Measurements from ENCODE around the gene SNTG2.

SNTG2 gene

DNA sequence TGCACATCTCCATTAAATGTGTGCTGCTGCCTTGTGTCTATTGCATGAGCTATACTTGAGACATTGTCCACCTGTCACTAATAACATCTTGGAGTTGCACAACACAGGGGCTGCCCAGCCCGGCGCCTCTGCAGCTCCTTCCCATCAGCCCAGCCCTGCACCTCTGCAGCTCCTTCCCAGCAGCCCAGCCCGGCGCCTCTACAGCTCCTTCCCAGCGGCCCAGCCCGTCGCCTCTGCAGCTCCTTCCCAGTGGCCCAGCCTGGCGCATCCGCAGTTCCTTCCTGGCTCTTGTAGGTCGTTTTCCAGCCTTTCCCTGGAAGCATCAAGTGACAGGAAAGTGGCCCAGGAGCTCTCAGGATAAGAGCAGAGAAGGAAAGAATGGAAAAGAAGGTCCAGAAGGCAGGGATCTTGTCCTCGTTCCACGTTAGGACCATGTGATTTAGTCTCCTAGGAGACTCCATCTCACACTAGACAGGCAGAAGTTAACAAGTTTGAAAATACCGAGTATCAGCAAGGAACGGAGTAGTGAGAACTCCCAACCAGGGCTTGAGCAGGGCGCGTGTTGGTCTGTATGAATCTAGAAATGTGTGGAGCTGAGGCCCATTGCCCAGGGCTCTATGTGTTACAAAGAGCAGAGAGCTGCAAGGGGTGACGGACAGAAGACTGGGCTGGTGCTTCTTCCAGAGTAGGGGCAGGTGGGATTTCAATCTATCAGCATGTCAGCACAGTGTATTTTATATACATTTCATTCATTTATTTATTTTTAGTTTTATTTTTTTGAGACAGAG is 346.9 kb downstream of the SNTG2 start:
- DNase-seq = no peak

DNA sequence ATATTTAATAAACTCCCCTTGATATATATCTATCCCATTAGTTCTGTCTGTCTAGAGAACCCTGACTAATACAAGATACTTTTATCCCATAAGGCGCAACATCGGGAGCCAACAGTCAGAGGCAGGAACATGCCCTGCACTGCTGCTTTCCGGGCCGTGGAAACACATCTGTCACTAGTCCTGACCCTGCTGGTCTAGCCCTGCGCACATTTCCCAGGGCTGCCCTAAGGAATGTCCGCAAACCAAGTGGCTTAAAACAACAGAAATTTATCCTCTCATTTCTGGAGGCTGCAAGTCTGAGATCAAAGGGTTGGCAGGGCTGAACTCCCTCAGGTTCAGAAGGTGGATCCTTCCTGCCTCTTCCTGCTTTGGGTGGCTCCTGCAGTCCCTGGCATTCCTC is 348.4 kb downstream of the SNTG2 start:
- no peak for DNase-seq

DNA sequence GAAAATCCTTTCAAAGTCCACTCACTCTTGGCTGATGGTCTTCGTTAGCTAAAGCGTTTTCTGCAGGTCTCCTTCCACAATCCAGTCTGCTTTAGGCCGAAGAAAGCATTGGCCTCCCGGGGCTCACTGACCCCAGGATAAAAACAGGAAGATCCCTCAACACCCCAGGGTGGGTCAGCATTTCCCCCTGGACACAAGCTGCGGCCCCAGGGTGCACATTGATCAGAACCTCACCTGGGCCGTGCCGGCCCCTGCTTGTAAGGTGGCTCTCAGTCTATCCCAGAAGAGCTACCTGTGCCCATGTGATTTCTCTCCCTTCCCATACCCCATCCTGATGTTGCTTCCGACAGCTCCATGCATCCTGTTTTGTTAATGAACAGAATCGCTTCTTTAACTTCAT is 349.6 kb downstream of the SNTG2 start:
- no peak for DNase-seq

DNA sequence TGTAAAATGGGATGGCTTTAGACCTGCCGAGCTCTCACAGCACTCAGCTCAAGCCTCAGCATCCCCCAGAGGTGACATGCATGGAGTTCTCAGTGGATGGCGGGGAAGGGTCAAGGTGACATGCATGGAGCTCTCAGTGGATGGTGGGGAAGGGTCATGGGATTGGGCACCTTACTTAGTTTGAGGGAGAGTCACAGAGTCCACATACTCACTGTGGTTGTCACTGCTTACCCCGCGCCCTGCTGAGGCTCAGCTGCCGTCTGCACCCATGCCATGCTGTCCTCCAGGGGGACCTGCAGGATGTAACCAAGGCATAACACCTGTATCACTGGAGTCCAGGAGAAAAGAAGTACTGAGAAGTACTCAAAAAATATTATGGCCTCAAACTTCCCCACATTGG is 350.4 kb downstream of the SNTG2 start:
- DNase-seq = no peak

DNA sequence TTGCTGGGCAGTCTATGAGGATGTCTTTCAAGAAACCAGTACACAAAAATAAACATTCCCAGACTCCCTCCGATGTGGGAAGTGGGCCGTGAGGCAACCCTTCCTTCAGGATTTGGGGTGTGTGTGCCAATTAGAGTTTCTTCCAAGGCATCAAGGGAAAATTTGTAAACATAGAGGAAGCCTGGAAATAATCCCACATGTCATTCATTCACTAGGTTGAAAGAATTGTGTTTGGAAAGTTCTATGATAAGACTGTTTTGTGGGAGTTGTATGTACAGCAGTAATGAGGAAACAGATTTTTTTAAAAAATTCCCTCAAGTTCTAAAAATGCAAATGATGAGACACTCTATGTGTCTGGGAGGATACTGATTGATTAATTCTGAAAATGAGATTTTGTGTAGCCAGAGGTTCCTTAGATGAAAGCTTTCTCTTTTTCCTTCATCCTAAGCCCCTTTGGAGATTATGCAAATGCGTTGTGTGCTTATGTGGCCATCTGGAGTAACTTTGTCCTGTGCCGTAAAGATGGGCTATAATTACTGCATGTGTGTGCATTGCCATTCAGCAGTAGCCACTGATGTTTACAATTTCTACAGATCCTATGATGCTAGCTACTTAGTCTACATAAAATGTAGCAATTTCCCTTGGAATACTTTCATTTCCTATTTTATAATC is 354.8 kb downstream of the SNTG2 start:
- no peak for DNase-seq

DNA sequence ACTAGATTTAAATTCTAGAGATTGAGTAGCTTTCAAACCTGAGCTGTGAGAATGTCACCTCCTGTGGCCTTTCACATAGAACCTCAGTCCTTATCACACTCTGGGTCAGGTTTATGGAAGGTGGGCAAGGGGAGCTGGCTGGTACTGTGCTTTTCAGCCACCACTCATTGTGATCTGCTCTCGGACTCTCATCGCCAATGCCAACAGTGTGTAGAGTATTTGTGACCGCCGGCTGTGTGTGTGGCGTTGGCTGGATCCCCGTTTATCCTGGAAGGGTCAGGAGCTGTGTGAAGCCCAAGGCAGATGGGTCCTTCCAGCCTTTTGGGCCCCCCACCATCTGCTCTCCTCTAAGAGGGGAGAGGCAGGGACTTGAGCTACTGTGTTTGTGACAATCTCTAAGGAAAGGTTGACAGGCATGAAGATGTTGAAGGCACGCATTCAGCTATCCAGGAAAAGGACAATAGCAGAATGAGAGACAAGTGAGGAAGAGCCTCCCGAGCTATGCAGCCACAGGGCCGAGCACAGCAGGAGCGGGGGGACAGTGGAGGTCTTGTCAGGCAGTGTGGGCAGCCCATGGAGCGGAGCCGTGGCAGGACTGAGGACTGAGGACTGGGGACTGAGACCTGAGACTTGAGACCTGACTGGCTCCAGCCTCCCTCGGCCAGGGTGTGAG is 355.5 kb downstream of the SNTG2 start:
- DNase-seq = no peak

DNA sequence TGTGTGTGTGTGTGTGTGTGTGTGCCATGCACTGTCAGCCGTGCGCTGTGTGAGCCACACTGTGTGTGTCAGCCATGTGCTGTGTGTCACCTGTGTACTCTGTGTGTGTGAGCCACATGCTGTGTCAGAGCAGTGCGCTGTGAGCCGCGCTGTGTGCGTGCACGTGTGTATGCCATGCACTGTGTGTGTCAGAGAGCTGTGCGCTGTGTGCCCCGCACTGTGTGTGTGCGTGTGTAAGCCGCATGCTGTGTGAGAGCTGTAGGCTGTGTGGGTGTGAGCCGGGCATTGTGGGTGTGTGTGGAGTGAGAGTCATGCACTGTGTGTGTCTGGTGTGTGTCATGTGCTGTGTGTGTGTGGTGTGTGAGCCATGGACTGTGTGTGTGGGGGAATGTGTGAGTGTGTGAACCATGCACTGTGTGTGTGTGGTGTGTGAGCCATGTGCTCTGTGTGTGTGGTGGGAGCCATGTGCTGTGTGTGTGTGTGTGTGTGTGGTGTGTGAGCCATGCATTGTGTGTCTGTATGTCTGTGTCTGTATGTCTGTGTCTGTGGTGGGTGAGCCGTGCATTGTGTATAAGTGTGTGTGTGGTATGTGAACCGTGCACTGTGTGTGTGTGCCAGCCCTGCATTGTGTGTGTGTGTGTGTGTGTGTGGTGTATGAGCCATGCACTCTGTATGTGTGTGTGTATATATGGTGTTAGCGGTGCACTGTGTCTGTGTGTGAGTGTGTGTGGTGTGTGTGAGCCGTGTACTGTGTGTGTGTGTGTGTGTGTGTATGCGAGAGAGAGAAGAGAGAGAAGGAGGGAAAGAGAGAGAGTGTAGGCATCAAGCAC is 356.3 kb downstream of the SNTG2 start:
- no peak for DNase-seq

DNA sequence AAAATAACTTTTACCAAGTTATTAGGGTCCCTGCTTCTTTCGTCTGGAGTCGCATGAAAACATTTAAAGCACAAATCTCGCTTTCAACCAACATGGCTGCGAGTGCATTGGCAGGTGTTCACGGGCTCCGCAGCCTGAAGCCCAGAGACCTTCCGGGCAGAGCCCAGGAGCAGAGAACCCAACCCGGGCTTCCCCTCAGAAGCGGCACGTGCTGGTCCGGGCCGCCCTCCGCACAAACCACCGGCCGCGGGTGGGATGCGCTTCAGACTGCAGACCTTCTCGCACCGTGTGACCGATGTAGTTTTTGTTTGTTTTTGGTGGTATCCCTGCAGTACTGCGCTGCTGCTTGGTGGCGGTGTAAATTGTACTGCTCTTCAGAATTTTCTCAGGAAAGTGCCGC is 357.0 kb downstream of the SNTG2 start:
- no peak for DNase-seq

DNA sequence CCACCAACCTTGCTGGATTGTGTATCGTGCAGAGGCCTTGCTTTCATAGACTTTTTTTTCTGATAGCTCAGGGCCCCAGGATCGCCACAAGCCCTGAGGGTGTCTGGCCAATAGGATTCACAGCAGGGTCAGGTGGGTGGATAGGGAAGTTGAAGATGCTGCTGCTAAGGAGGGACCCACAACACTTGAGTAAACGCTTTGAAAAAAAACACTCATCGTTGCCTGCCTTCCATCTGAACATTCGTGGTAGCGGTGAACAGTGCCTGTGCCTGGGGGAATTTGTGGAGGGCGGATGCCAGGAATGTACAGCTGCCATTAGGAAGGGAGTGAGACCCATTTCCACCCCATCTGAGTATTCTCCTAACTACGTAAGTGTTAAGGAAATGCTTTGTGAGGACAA is 358.0 kb downstream of the SNTG2 start:
- DNase-seq = no peak

DNA sequence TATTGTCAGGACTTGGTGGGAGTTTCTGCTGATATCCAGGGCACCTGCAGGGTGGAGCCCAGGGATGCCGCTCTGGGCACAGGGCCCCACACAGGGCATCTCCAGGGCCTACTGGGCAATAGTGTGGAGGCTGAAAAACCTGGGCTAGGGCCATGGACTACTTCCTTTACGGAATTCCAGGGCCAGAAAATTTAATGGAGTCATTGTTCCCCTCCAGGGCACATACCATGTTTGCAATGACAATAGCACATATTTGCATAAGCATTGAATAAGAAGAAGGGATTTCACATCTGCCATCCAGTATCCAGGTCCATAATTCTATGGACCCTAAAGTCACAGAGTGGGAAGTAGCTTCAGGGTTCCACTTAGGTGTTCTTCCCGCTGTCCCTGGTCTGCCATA is 358.9 kb downstream of the SNTG2 start:
- DNase-seq = no peak

DNA sequence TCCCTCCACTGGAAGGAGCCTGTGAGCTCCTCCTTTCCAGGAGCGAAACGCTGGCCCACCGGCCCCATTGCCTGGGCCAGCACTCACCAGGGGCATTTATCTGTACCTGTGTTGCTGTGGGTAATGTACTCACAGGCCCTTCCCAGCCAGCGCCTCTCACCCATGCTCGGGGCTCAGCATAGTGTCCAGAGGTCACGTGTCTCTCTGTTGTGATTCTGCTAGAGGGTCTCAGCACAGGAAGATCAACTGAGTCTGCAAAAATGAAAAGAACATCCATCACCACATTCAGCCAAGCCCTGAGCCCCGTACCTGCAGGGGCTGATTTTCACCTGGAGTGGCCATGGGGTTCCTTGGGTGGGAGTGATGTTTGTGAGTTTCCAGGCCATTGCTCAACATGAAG is 359.6 kb downstream of the SNTG2 start:
- no peak for DNase-seq

DNA sequence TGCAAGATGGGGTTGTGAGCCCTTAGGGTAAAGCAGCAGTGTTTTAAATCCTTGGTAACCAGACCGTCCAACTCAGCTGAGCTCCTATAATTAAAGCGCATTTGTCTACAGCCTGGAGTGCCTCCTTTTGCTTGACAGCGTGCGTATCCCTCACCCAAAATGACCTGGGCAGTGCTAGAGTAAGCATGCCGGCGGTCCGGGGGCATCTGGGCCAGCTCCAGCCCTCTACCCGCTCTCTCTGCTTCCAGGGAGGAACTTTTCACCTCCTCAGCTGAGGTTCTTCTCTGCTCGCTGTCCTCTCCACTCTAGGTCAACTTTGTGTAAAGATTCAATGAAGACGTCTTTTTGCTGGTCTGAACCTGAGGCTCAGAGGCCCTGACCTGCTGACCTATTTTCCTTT is 360.2 kb downstream of the SNTG2 start:
- DNase-seq = no peak

DNA sequence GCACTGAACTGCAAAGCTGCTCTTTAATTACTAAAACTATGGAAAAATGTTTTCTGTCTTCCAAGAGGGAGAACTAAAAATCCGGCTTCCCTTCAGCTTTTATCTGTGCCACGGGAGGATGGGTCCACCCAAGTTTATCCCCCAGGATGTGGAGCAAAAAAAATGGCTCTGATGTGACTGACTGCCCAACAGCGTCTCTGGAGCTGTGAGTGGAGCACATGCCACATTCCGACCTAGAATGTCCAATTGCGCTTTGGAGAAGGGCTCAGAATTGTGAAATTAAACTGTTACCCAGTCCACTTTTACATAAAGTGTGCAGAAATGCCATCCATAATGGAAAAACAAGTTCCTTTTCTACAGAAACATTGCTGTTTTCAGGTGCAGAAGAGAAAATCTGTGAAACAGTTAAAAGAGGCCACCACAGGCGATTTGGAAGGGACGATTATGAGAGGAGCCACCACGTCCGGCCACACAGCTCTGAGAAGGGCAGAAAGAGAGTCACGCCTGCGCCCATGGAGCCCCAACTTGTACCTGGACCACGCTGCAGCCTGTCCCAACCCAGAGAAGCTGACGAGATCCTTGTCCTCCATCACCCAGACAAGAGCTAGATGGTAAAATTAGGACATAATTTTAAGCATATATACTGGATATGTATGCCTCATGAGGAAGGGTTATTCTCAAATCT is 362.7 kb downstream of the SNTG2 start:
- no peak for DNase-seq

DNA sequence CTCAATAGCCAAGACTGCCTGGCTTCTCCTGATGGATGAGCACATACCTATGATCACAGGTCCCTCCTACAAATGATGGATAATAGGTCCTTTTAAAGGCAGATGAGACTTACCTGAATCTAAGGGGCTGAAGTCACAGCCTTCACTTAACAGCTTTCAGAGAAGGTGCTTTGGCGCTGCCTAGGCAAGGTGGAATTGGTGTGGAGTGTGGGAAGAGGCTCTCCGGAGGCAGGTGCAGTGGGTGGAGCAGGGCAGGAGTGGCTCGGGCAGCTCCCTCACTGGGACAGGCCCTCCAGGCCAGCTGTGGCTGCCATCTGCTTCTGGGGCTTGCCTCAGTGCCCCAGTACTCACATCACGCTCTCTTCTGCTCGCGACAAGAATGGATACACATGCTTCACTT is 363.6 kb downstream of the SNTG2 start:
- DNase-seq = no peak

DNA sequence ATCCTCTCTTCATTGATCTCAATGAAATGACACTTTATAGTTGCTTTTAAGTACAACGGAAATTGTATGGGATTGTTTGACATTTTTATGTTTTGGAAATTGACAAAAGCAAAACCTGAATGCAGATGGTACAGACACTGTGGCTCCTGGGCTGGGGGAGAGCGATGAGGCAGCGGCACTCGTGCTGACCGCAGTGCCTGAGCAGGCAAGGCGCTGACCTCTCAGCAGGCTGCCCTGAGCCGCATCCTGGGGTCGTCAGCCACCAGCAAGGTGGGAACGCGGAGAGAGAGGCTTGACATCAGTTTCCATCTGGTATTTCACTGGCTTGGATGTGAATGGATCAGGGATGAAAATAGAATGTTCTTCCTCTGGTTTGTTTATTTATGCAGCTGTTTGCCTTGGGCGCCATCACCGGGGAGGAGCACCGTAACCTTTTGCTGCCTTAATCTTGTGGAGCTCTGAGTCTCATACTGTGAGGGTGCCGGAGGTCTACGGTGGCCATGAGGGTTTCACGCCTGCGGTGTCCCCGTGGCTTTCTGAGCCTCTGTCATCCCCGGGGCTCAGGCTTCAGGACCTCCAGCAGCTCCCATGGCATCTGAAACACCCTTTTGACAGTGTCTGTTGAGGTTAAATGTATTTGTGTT is 367.8 kb downstream of the SNTG2 start:
- DNase-seq = no peak

DNA sequence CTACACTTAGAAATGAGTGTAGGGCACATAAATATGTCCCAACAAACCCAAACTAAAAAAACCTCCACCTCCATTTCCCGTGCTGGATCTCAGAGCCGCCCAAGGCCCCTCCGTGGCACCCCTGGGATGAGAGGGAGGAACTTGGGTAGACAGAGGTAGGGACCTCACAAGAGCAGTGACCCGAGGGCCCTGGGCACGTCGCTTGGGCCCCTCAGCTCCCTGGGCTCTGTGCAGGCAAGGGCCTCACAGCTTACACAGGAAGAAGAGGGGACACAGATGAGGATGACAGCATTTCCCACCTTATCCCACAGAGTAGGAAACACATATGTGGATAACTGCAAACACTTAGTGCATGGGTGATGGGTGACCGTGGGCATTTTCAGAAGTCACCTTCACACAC is 368.7 kb downstream of the SNTG2 start:
- DNase-seq = no peak

DNA sequence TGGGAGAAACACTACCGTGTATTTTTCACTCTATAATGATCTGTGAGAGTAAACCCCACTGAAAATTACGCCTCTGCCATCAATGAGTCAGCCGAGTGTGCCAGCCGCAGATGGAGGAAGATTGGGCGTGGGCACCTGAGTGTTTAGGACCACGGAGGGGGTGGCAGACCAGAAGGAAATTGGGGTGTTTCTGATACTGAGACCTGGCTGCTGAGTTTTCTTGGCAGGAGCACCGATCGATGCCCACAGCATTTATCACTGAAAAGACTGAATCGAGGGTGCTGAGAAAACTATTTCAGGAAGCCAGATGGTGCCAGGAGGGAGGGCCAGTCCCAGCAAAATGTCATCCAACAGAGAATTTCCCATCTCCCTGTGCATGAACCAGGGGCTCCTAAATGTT is 370.7 kb downstream of the SNTG2 start:
- DNase-seq = no peak

DNA sequence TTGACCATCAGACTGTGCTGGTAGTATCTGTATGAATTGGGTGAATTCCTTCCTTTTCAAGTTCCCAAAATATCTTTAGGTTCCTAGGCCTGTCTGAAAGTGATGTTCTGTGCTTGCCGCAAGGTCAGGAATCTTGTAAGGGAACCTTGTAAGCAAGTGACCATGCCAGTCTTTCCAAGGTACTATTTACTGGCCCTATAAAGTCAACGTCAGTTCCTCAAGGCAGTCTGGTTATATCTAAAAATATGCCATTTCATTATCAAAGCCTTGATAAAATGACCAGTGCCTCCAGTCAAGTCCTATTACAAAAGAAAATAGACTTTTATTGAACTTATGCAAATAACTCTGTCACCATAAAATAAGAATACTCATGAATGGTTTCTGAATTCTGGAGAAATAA is 374.2 kb downstream of the SNTG2 start:
- no peak for DNase-seq

DNA sequence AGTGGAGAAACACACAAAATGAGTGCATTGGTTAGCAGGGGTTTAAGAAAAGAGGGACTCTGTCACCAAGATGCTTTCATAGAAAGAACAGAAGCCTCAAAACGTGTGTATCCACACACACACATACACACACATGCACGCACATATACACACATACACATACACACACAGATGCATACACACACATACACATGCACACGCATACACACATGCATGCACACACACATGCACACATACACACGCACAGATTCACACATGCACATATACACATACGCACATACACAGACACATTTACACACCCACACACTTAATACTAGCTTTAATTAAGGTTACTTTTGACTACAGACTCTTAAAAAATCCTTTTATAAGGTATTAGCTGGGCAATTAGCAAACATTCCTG is 378.0 kb downstream of the SNTG2 start:
- no peak for DNase-seq

DNA sequence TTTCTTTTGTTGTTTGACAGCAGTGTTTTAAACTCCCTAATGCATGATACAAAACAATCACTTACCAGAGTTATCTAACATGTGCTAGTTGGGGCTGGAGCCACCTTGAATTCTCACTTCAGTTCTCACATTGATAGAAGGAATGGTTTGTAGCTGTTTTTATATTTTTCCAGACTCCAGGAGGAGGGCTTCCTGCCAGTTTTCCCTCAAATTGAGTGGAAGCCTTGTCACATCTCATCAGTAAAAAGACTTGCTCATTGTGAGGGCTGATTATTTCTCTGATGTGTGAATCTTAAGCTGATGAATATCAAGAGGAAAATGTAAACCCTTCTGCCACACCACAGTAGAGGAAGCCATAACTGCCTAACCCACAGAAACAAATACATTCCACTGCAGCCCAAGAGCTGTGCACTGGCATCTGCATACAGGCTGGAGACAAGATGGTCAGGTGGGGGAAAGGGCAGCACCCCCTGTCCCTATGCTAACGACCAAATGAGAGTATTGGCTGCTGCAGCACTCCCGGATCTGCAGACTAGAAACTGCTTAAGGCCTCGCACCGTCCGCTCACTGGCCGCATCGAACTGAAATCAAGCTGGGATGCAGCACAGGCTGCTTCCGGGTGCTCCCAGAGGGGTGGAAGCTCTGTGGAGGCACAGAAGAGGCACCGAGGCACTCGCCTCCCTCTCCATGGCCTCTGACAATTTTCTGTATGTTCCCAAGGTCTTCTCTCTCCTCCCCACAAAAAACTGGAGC is 388.9 kb downstream of the SNTG2 start:
- DNase-seq = no peak

DNA sequence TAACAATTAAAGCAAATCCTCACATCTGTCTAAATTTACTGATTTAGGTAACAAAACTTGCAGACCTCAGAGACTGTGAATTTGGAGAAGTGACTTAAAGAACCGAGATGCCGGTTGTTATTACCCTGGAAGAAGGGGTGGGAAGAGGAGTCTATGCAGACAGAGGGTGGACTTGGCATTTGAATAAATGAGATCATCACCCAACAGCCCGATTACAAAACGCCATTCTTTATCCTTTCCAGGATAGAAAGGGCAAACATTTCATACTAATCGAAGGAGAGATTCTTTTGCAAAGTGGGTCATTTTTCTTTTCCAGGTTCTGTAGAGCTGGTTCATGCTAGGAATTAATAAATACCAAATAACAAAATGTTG is 389.5 kb downstream of the SNTG2 start:
- DNase-seq = no peak
